ENCODE measurements around the gene RAP1GAP2. TPM values are rescaled to one million over a fixed set of nuclear protein-coding genes. Genes with fewer than 3 reads are reported as not detected.
"Not testable (repeated sequence)": the region's sequence is repeated elsewhere in the genome, so short reads cannot be mapped to it uniquely, and the experiment has no call there.

RAP1GAP2 gene
- total RNA-seq, 1 donor from 2014 or later, result 1.0 TPM

DNA sequence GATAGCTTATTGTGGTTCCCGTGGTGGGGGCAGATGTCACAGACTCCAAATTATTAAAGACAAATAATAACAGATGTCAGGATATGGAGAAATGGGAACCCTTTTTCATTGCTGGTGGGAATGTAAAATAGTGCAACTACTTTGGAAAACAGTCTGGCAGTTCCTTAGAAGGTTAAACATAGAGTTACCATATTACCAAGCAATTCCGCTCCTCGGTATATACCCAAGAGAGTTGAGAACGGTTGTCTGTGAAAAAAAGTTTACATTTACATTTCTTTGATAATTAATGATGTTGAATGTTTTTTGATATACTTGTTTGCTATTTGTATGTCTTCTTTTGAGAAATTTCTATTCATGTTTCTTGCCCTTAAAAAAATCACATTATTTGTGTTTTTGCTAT, 226.0 kb downstream of the RAP1GAP2 start:
- DNase-seq (ENCODE audit: low read depth in 2 of 2), result no peak

DNA sequence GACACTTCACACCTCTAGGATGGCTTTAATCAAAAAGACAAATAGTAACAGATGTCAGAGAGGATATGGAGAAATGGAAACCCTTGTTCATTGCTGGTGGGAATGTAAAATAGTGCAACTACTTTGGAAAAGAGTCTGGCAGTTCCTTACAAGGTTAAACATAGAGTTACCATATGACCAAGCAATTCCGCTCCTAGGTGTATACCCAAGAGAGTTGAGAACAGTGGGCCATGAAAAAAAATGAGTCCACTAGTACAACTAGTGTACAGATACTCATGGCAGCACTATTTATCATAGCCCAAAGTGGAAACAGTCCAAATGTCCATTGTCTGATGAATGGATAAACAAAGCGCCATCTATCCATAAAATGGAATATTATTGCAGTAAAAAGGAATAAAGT, 228.1 kb downstream of the RAP1GAP2 start:
- DNase-seq (ENCODE audit: low read depth in 2 of 2), result no peak

DNA sequence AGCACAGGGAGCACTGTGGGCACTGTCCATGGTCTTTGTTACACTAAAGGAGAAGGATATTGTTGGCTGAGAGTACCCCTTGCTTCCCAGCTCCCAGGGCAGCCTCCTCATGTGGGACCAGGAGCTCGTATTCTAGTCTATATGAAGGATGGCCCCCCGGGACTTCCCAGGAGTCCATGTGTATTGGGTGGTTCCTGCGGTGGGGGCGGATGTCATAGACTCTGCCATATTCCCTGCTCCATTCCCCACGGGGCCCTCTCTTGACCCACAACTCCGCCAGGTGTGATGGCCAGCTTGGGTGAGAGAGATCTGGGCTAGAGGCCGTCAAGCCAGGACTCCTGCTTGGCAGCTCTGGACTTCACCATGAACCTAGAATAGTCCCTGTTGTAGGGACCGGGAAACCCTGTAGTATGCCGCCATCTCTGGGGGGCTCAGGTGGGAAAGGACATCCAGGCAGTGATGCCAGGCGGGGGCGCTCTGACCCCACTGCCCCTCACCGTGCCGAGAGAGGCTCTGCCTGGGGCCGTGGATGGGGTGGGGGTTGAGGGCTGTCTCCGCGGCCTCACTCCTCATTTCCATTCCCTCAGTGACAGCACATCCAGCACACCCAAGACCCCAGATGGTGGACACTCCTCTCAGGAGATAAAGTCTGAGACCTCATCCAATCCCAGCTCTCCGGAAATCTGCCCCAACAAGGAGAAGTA, 229.3 kb downstream of the RAP1GAP2 start:
- DNase-seq (ENCODE audit: low read depth in 2 of 2), result no peak

DNA sequence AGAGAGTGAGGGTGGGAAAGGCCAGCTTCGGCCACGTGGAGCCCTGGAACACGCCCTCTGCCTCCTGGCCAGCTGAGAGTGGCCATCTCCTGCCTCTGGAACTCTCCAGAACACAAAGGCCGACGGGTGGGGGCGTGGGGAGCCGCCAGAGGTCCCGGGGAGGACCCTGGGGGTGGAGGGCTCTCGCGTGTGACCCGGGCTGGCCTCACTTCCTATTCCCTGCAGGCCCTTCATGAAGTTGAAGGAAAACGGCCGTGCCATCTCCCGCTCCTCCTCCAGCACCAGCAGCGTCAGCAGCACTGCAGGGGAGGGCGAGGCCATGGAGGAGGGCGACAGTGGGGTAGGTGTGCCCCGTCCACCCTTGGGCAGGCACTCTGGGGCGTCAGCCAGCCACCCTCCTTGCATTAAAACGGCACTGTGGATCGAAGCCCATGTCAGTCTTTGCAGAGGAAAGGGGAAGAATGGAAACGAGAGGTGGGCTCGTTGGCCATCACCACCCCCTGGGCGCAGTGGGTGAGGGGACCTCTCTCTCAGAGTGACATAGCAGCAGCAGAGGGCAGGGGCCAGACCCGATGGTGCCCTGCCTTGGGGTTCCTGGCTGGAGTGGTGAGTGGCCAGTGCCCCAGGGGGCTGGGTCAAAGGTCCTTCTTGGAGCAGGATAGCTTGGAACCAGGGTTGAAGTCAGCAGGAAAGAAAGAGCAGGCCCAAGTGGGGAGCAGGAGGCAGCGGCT, 230.1 kb downstream of the RAP1GAP2 start:
- no peak for DNase-seq (ENCODE audit: low read depth in 2 of 2)

DNA sequence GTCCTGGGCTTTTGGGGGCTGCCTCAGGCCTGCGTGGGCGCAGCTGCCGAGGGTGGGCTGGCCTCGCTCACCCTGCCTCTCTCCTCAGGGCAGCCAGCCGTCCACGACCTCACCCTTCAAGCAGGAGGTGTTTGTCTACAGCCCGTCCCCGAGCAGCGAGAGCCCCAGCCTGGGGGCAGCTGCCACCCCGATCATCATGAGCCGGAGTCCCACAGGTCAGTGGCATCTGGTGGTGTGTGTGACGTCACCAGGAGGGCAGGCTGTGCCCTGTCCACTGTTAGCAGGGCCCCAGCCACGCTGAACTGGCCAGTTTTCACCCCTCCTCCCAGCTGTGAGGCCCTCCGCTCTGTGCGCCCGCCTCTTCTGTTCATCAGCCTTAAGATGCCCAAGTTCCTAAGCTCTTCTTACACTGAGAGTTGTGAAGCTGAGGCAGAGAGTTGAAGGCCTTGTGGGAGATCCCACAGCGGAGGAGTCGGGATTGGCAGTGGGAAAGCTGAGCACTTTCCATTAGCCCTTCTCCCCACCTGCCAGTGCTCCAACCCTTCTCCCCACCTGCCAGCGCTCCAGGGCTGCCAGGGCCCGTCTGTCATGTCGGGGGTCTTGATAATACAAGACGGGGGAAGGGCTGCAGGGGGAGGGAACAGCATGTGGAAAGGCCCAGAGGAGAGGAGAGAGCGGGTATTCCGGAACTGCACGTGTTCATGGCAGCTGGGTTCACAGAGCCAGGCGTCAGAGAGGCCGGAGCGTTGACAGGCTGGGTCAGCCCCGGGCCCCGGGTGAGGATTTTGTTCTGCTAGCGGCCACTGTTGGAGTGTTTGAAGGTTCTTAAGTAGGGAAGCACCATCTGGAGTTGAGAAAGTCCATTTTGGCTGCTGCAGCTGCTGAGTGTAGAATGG, 230.9 kb downstream of the RAP1GAP2 start:
- DNase-seq (ENCODE audit: low read depth in 2 of 2), result no peak

DNA sequence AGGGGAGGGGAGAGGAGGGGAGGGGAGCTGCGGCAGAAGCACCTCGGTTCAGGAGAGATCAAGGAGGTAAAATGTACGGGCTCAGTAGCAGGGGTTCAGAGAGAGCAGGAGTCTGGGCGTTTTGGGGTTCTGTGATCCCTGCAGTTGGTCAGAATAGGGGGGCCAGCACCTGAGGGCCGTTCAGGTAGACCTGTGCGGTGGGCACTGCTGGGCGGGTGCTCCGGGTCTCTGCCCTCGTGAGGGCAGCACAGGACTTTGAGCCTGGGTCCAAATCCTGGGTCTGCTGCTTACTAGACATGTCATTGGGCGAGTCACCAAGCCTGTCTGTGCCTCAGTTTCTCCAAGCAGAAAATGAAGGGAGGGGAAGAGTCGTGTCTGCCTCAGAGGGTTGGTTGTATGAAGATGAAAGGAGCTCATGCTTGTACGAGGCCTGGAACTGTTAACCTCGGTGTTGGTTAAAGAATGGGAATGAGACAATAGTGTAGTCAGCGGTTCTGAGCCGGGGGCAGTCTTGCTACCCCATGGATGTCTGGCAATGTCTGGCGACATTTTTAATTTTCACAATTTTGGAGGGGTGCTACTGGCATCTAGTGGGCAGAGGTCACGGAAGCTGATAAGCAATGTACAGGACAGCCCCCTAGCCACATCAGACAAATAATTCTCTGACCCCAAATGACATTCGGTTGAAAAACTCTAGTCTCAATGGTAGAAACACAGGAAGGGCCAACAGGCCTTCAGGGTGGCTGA, 231.7 kb downstream of the RAP1GAP2 start:
- DNase-seq (ENCODE audit: low read depth in 2 of 2), result no peak

DNA sequence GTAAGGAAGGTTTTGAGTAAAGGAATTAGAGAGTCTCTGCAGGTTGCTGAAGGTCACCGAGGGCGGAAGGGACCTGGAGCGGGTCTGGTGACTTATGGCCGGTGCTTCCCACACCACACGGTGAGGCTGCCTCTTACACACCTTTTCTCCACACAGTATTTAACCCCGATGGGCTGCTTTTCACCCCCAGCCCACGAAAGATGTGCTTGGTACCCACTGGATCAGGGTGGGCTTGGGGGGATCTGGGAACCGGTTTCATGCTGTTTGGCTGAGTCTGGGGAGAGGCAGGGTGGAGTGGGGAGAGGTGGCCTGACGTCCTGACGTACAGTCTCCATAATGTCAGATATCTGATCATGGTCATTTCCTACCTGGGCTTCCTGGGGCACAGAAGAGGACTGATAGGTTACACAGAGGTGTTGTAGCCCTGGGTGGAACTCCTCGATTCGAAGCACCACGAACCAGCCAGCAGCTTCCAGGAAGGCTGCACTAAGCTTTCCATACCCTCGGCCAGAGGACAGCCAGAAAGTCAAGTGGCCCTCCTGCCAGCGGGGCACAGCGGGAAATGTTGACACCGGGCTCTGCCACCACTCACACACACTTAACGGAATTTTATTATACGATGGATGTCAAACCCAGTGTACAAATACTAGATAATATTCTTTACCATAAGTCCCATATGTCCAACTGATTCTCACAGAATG, 233.1 kb downstream of the RAP1GAP2 start:
- no peak for DNase-seq (ENCODE audit: low read depth in 2 of 2)

DNA sequence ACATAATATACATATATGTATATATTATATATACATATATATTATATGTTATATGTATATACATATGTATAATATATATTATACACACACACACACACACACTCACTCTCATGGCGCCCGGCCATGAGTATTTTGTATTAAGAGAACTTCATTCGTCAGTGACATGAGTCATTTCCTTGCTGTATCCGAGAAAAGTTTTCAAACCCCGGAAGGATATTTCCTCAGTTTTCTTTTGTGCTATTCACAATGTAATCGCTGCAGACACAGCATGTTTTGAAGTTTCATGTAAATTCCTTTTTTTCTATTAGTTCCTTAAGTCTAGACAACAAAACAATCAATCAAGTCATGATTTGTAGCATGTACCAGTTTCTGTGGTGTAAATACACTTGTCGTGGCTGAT, 233.9 kb downstream of the RAP1GAP2 start:
- DNase-seq (ENCODE audit: low read depth in 2 of 2), result peak; percentile 62 to 97

DNA sequence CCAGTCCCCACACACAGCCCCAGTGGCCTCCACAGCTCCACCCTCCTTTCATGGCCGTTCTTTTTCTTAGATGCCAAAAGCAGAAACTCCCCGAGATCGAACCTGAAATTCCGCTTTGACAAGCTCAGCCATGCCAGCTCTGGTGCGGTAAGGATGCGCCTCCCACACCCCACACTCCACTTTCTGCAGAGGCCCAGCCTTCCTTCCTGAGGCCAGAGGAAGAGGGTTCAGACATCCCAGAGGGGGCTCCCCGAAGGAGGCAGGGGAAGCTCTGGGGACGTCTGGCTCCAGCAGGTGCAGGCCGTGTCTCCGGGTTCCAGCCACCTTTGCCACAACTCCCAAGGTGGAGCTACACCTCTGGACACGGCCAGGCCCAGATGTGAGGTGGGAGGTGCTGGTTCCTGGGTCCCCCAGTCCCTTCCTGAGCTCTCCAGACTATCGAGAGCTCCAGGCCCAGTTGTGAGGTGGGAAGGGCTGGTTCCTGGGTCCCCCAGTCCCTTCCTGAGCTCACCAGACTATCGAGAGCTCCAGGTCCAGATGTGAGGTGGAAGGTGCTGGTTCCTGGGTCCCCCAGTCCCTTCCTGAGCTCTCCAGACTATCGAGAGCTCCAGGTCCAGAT, 234.7 kb downstream of the RAP1GAP2 start:
- not testable (repeated sequence) for DNase-seq (ENCODE audit: low read depth in 2 of 2)

DNA sequence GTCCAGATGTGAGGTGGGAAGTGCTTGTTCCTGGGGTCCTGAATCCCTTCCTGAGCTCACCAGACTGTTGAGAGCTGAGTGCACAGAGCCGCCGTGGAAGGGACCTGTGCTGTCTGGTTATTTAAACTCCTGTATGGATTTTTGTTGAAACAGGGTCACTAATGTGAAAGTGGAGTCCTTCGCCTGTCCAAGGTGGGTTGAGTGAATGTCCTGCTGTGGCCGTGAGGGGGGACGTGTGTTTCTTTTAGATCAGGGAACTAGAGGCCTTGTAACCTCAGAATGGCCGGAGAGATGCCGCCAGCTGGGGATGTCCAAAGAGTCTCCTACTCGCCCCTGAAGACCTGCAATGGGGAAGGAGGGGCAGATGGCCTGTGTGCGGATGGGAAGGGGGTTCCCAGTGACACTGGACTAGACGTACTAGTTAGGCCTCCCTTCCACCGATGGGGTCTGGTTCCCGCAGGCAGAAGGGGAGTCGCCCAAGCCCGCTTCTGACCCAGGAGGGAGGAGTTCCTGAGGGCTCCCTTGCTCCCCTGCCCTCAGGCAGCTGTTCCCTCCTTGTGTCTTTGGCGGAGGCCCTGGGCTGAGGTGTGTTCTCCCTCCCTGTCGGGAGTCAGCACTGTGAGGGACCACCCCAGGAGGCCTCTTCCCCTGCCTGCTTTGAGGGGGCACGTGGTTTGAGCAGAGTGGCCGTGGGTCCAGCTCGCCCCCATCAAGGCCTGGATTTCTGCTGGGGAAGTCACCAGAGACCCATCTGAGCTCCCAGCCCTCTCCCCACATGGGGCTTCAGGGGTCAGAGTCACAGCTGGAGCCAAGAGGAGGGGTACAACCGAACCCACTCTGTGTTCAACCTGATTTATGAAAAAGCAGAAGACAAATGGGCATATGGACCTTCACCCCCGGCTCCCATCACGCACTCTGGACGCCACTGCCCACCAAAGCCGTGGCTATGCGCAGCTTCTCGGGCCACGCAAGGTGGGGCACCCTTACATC, 236.3 kb downstream of the RAP1GAP2 start:
- DNase-seq (ENCODE audit: low read depth in 2 of 2), result no peak

DNA sequence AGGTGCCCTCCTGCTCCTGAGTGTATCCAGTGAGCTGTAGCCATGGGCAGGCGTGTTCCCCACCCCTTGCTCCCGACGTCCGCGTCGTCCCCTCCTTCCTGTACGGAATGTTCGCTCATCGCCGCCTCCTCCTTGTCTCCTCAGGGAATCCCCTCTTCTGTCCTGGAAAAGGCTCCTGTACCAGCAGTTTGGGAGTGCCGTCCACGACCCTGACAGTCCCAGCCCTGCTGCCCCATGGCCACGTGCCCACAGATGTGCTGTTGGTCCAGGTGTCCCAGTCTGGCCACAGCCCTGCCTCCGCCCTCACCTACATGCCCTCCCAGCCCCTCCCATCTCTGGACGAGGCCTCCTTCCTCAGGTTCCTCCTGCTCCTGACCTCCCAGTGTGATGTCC, 237.0 kb downstream of the RAP1GAP2 start:
- DNase-seq (ENCODE audit: low read depth in 2 of 2), result no peak

DNA sequence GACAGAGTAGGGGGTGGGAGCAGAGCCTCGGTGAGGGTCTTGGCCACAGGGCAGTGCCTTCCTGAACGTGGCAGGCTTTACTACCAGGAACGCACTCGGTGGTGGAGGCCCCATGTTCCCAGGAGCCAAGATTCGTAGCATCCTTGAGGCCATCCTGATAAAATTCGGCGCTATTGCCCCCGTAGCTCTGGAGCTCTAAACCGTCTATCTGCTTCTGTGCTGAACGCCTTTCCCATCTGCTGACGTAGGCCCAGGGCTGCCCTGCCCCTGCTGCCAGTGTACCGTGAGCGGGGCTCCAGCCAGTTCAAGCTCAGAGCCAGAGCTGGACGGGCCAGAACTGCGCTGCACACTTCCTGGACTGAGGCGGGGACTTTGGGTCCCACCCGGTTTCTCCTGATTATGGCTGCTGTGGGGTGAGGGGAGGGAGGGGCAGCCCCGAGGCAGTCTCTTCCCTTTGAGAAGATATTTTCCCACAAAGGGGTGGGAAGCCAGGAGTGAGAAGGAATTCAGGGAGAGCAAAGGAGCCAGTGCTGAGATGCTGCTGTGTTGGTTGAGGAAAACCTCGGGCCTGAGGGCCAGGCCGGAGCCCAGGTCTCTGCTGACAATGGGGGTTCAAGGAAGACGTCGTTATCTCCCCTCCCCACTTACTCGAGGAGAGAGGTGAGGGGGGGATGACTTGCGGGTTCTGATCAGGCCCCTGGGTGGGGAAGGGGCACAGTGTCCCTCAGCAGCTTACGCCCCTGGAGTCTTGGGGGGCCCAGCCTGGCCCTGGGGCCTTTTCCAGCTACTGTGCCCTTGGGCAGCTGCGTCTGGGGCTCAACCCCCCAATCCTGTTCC, 237.7 kb downstream of the RAP1GAP2 start:
- DNase-seq (ENCODE audit: low read depth in 2 of 2), result no peak

DNA sequence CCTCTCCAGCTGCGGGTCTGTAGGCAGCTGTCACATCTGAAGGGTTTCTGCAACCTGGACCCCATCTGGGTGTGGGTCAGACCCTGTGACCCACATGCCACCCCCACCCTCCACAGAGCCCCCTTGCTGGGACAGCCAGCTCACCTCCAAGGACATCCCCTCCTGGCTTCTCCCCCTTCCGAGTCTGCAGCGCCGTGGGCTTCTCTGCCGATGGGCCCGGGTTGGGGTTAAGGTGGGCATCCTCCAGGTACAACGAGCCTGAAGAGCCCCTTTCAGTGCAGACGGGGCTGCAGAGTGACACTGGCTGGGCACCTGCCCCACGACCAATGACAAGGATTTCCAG, 238.3 kb downstream of the RAP1GAP2 start:
- DNase-seq (ENCODE audit: low read depth in 2 of 2), result no peak

DNA sequence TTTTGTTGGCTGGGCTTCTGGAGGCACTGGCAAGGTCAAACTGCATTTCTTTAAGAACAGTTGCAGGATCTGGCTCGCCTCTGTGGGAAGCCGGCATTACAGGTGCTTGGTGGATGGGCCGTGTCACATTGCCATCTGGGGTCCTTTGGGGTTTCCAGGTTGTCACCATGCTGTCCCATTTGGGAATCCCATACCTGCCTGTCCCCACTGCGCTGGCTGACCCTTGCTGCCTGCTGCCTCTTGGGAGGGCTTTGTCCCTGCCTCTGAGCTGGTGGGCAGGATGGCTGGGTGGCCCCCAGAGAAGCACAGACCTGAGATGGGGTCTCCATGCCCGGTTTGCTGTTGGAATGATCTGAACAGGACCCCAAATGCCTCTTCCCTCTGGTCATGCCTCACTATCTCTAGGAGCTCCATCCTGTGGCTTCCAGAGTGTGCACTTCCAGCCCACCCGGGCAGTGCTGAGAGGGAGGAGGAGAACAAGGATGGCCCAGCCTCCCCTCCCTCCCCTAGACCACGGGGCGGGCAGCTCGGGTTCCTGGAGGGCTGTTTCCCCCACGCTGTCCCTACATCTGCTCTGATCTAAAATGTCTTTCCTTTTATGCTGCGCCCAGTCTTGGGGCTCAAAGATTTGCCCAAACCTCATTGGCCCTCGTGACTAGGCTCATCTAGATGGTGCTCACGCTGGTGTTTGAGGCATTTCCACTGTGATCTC, 239.2 kb downstream of the RAP1GAP2 start:
- no peak for DNase-seq (ENCODE audit: low read depth in 2 of 2)

DNA sequence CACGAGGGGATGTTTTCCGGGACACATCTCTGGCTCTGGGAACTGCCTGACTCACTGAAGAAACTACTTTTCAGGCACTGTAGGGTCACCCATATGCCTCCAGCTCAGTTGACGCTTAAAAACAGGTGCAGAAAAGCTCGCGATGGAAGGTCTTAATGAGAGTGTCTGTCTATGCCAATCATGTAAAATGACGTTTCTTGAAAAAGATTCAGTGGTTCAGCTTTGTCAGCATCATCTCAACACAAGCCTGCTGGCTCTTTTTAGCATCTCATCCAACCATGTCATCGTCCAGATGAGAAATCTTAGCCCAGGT, 239.7 kb downstream of the RAP1GAP2 start:
- no peak for DNase-seq (ENCODE audit: low read depth in 2 of 2)

DNA sequence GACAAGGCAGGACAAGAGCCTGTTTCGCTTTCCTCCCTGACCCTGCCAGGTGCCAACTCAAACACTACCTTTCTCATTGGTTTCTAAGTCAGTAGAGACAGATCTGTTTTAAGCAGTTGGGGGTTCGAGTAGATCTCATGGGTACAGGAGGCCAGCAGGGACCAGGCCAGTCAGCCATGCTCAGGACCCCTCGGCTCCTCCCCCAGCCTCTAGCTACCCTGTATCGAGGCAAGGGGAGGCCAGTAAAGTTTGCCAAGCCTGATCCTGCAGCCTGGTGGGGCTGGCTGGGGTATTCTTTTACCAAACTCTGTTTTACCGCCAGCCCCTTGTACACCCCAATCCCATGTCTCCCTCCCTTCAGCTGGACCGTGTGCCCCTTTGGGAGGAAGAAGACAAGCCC, 240.6 kb downstream of the RAP1GAP2 start:
- no peak for DNase-seq (ENCODE audit: low read depth in 2 of 2)

DNA sequence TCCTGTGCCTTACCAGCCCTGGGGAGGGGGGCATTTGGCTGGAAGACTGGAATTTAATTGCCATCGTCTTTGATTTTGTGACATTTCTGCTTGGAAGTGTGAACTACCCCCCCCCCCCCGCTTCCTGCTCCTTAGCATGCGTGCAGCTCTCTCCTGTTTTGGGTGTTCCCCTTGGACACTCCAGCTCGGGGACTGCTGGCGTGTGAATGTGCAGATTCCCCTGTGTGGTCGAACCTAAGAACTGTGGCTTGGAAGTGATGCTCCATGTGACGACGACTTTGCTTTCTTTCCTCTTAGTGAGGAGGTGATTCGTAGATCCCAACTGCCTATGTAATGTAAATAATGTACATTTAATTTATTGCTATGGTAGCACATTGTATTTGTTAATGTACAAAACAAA, 241.0 kb downstream of the RAP1GAP2 start:
- no peak for DNase-seq (ENCODE audit: low read depth in 2 of 2)

DNA sequence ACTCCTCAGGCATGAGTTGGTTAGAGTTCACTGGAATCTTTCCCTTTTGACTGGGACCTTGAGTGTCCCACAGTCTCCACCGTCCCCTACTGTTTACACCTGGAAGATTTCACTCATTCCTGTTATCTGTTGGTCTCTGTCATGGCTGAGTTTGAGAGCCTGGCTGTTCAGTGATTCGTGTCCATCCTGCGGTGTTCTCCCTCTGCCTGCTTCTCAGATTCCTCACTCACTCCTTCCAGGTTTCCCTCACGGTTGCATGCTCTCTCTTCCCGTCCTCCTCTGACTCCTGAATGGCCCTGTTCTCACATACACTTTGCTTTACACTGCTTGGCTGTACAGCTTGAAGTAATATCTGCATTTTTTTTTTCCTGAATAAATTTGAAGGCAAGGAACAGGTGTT, 242.7 kb downstream of the RAP1GAP2 start:
- DNase-seq (ENCODE audit: low read depth in 2 of 2), result no peak

All from dermis microvascular lymphatic vessel endothelial cell (primary cell).